ENCODE measurements around the gene CORO6. TPM values are rescaled to one million over a fixed set of nuclear protein-coding genes. Genes with fewer than 3 reads are reported as not detected.

Gene CORO6
- total RNA-seq, 3 donors from 2014 or later, result 6.6 to 21.3 (median 16.8) TPM

- DNase-seq (ENCODE audit: low spot score in 2 of 2), result no peak
- Histone ChIP-seq H3K27ac (peak overlapping the region; percentile 22 to 71), H3K9me3 (no peaks in the 10 kb centered on the region), H3K4me3 (peak overlapping the region in 1 of 3 donors; percentile 26), H3K4me1 (peaks cover 0 to 8% of the 10 kb centered on the region in 2 donors), H3K27me3 (no peaks in the 10 kb centered on the region), H3K36me3 (no peaks in the 10 kb centered on the region)
- TF ChIP-seq POLR2A (IDR thresholded peaks at IDR 0.05) (no peak), CTCF (IDR thresholded peaks at IDR 0.05) (no peak), POLR2AphosphoS5 (IDR thresholded peaks at IDR 0.05) (no peak)
- intact Hi-C loops (cut with DNase I; ENCODE audit: low total_unique reads), result no loop called here
Measured at GRCh38 chr17:29583324-29584248, 39.1 kb downstream of the CORO6 start.

GRCh38 chr17:29582772-29583171 is 39.9 kb downstream of the CORO6 start:
- H3K4me3 ChIP-seq, result no peak overlapping the region
- H3K36me3 ChIP-seq, result no peaks in the 10 kb centered on the region
- TF ChIP-seq POLR2A (IDR thresholded peaks at IDR 0.05), result no peak
- no peak overlapping the region for H3K27ac ChIP-seq
- H3K27me3 ChIP-seq, result no peaks in the 10 kb centered on the region
- no peak for DNase-seq (ENCODE audit: low spot score in 2 of 2)
- peaks cover 0 to 2% of the 10 kb centered on the region in 2 donors for H3K4me1 ChIP-seq
- intact Hi-C loops (cut with DNase I; ENCODE audit: low total_unique reads), result no loop called here
- no peaks in the 10 kb centered on the region for H3K9me3 ChIP-seq

GRCh38 chr17:29582254-29582765 is 40.4 kb downstream of the CORO6 start:
- H3K27me3 ChIP-seq, result no peaks in the 10 kb centered on the region
- no peaks in the 10 kb centered on the region for H3K9me3 ChIP-seq
- no peaks in the 10 kb centered on the region for H3K4me1 ChIP-seq
- H3K36me3 ChIP-seq, result no peaks in the 10 kb centered on the region
- H3K27ac ChIP-seq, result peak overlapping the region in 1 of 2 donors; percentile 2
- intact Hi-C loops (cut with DNase I; ENCODE audit: low total_unique reads), result no loop called here
- DNase-seq (ENCODE audit: low spot score in 2 of 2), result no peak
- TF ChIP-seq POLR2A (IDR thresholded peaks at IDR 0.05) (no peak), CTCF (IDR thresholded peaks at IDR 0.05) (no peak), POLR2AphosphoS5 (IDR thresholded peaks at IDR 0.05) (no peak)
- H3K4me3 ChIP-seq, result no peak overlapping the region

GRCh38 chr17:29581583-29582253 is 41.0 kb downstream of the CORO6 start:
- no peak overlapping the region for H3K27ac ChIP-seq
- TF ChIP-seq CTCF (IDR thresholded peaks at IDR 0.05), result no peak
- TF ChIP-seq POLR2AphosphoS5 (IDR thresholded peaks at IDR 0.05), result no peak
- TF ChIP-seq POLR2A (IDR thresholded peaks at IDR 0.05), result no peak
- intact Hi-C loops (cut with DNase I; ENCODE audit: low total_unique reads), result no loop called here
- DNase-seq (ENCODE audit: low spot score in 2 of 2), result no peak
- H3K4me3 ChIP-seq, result no peak overlapping the region
- peaks cover under 1% of the 10 kb centered on the region for H3K36me3 ChIP-seq
- no peaks in the 10 kb centered on the region for H3K4me1 ChIP-seq
- H3K27me3 ChIP-seq, result no peaks in the 10 kb centered on the region
- H3K9me3 ChIP-seq, result no peaks in the 10 kb centered on the region

- Histone ChIP-seq H3K27ac (no peak overlapping the region), H3K36me3 (peaks cover 13% of the 10 kb centered on the region), H3K9me3 (no peaks in the 10 kb centered on the region), H3K27me3 (no peaks in the 10 kb centered on the region), H3K4me3 (no peak overlapping the region), H3K4me1 (no peaks in the 10 kb centered on the region)
- peak; percentile 84 for DNase-seq (ENCODE audit: low spot score in 2 of 2)
- intact Hi-C loops (cut with DNase I; ENCODE audit: low total_unique reads), result no loop called here
- TF ChIP-seq POLR2AphosphoS5 (IDR thresholded peaks at IDR 0.05) (peak in 2 of 3 donors; percentile 51 to 53), POLR2A (IDR thresholded peaks at IDR 0.05) (no peak), CTCF (IDR thresholded peaks at IDR 0.05) (peak; percentile 63 to 89 (median 86))
Measured at GRCh38 chr17:29579866-29580771, 42.6 kb downstream of the CORO6 start.

All from breast epithelium (tissue), 4 donors.